22Rv1 (cell line): Measurements from ENCODE around the gene GGA2.
"Not testable (repeated sequence)": the region's sequence is repeated elsewhere in the genome, so short reads cannot be mapped to it uniquely, and the experiment has no call there.

ENCODE experiments used
- H3K27ac ChIP-seq: fragments of 450-650 bp; 2 replicates; pipeline ENCODE4 v1.5.1; 2017
- CTCF ChIP-seq: fragments of 450-650 bp; IDR thresholded peaks from 2 replicates; pipeline ENCODE4 v1.5.1; 2017; ENCODE audit warnings: mild to moderate bottlenecking
- ZFX ChIP-seq: fragments of 450-650 bp; IDR thresholded peaks from 2 replicates; pipeline ENCODE4 v1.6.1; 2017; ENCODE audit warnings: antibody characterized with exemption, borderline replicate concordance

Gene GGA2

GRCh38 chr16:23452221-23452571 is 58.1 kb downstream of the GGA2 start:
- TF ChIP-seq CTCF: no peak
- no peak for TF ChIP-seq ZFX
- H3K27ac ChIP-seq: peak overlapping the region; percentile 81

GRCh38 chr16:23448392-23448791 is 61.9 kb downstream of the GGA2 start:
- TF ChIP-seq CTCF: no peak
- TF ChIP-seq ZFX: no peak
- no peak overlapping the region for H3K27ac ChIP-seq

GRCh38 chr16:23437542-23437941 is 72.8 kb downstream of the GGA2 start:
- H3K27ac ChIP-seq: not testable (repeated sequence)

- H3K27ac ChIP-seq: no peak overlapping the region
- TF ChIP-seq CTCF (no peak), ZFX (no peak)
Observed at GRCh38 chr16:23436951-23437350, 73.3 kb downstream of the GGA2 start.

GRCh38 chr16:23435500-23435899 is 74.8 kb downstream of the GGA2 start:
- TF ChIP-seq ZFX (no peak), CTCF (peak; percentile 94)
- H3K27ac ChIP-seq: no peak overlapping the region

- no peak for TF ChIP-seq ZFX
- peak; percentile 81 for TF ChIP-seq CTCF
- no peak overlapping the region for H3K27ac ChIP-seq
Observed at GRCh38 chr16:23434380-23434779, 75.9 kb downstream of the GGA2 start.

GRCh38 chr16:23433261-23433920 is 76.9 kb downstream of the GGA2 start:
- TF ChIP-seq ZFX (no peak), CTCF (no peak)
- no peak overlapping the region for H3K27ac ChIP-seq
